NCI-H2029 treated with DMSO at 0.1 percent for 48 hours (cell line): ENCODE results near the gene COX11.
A peak's percentile ranks its signal among the peaks of the same experiment; 100 is the strongest.

ENCODE experiments used
- DNase-seq: peaks from one replicate; lab custom pipeline; 2025; lab: John Stamatoyannopoulos, UW

The COX11 gene

GRCh38 chr17:54968262-54968987 lies at the start of gene COX11, which contains the start of gene STXBP4:
COX11 (minus strand) TSS chr17:54968654; CDS start chr17:54968646, 8 bp downstream.
STXBP4 (plus strand) TSS chr17:54968765; CDS start chr17:54986220, 17,455 bp downstream.
- DNase-seq = peak; percentile 87

- DNase-seq = no peak
Measured at GRCh38 chr17:55005520-55005919, 37.1 kb upstream of the COX11 start.

GRCh38 chr17:55004484-55004883 lies 36.0 kb upstream of the COX11 start:
- no peak for DNase-seq

DNA sequence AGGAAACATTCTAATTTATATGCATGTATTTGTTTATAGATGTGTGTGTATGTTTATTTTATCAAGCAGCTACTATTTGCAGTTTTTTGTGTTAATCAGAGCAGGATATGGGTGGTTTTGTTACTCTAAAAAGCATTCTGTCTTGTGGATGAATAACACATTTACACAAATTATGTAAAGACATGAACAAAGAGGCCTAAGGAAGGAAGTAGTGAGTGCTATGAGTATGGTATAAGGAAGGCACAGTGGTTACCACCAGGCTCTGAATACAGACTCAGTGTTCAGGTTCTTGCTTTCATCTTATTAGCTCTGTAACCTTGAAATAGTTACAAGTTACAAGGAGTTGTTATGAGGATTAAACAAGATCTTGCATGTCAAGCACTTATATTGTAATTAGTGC lies 34.0 kb upstream of the COX11 start:
- DNase-seq = no peak

- DNase-seq = no peak
Measured at GRCh38 chr17:54996441-54996840, 28.0 kb upstream of the COX11 start.

- peak; percentile 33 for DNase-seq
Measured at GRCh38 chr17:54992797-54993639, 24.6 kb upstream of the COX11 start.

DNA sequence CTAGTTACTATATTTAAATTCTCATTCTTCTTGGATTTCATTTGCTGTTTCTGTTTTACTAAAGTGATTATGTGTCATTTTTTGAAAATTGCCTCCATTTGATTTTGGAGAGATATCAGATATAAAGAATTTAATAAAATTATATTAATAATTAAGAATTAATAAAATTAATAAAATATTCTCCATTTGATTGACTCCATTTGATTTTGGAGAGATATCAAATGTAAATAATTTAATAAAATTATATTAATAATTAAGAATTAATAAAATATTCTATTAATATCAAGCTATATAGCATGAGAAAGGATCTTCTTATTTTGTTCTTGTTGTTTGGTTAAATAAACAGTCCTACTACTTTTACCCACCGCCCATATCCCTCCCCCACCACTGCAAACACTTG lies 23.1 kb upstream of the COX11 start:
- no peak for DNase-seq

DNA sequence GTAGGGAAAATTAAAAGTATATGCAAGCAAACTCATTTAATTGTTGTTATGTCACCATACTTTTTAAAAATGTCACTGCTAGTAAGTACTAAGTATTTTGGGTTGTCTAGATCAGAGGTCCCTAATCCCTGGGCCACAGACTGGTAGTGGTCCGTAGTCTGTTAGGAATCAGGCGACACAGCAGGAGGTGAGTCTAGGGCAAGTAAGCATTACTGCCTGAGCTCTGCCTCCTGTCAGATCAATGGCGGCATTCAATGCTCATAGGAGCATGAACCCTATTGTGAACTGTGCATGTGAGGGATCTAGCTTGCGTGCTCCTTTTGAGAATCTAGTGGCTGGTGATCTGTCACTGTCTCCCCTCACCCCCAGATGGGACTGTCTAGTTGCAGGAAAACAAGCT lies 21.7 kb upstream of the COX11 start:
- no peak for DNase-seq

DNA sequence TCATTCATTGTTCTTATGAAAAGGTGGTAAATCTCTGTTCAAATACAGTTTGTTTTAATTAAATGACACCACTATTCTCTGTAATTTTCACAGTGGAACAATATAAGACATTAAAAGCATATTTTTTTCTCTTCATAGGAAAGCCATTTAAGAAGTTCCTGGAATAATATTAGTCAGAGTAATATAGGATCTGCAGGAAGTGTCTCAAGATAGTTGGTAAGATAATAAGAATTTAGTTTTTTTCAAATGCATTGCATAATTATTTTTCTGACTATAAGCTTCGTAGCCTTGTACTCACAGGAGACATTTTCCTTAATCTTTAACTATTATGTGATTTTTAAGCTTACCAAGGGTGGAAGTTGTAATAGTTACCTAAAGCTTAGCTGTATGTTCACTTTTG lies 17.0 kb upstream of the COX11 start:
- no peak for DNase-seq

- no peak for DNase-seq
Measured at GRCh38 chr17:54983260-54983659, 14.8 kb upstream of the COX11 start.

GRCh38 chr17:54982399-54982798 lies 13.9 kb upstream of the COX11 start:
- DNase-seq = no peak

GRCh38 chr17:54980375-54980774 lies 11.9 kb upstream of the COX11 start:
- no peak for DNase-seq

DNA sequence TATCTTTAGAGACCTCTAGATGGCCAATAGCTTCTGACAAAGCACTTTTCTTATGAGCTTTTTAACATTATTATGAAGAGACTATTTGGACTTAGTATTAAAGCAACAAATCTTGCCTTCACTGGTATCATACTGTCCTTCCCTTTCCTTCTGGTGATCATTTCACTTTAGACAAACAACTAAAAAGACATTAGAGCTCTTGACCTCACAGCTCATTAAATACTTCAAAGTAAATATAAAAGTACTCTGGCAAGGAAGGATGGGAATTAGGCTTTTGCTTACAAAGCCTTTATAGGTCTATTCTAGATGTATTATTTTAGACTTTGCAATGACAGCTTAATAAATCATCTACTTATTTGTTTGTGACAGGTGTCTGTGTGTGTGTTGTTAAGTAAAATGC lies 11.2 kb upstream of the COX11 start:
- no peak for DNase-seq

DNA sequence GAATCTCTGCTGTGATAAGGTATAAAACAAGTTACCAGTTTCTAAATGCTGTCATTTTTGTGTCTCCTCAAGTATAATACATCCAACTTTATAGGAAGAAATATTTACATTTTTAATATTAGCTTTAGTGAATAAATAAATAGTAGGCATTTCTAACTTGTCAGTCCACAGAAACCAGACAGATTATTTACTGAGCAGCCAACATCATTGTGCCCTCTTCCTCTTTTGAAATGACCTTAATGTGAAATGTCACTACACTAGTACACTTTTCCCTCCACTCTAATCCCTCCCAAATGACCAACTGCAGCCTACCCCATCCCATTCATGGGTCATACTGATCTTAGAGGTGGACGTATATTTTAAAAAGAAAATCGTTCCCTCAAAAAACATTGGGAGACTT lies 9.3 kb upstream of the COX11 start:
- no peak for DNase-seq

DNA sequence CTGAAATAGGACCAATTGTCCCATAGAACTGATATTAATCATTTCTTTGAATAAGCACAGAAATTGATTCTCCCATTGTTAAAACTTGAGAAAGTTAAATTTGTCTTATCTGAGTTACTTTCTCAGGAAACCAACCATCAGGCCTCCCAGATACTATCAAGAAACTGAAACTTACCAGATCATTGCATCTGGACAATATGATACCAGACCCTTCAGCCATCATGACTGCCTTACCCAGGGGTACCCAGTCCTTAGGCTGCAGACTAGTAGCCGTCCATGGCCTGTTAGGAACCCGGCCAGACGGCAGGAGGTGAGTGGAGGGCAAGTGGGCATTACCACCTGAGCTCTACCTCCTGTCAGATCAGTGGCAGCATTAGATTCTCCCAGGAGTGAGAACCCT lies 7.9 kb upstream of the COX11 start:
- DNase-seq = no peak

GRCh38 chr17:54974759-54975158 lies 6.3 kb upstream of the COX11 start:
- DNase-seq = no peak

DNA sequence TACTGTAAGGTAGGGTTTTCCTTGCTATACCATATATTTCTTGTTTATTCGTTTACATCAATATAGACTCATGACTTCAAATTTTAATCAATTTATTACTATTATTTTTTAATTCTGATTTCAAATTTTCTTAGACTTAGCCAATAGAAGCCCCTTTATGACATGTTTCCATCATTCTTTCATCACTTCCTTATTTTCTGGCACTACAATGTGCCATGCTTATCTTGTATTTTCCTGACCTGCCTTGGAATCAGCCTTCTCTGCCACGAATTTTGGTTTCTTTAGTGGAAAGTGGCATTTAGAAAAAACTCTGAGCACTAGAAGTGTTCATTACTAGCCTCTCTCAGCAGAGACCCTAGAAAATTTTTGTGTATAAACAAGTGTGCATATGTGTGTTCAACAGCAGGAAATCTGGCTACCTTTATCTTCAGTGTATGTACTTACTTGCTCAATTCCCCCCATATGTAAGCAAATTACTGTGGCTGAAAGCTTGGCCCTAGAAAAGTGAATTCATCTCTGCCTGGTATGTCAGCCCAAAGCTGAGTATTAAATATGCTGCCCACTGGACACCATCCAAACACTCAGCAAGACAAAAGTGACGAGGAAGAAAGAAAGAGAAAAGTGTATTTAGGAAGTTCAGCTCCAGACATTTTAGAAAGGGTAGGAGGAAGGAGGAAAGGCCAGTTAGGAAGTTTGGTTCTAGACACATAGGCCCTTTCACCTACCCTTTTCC lies 4.1 kb upstream of the COX11 start:
- no peak for DNase-seq

- no peak for DNase-seq
Measured at GRCh38 chr17:54971901-54972300, 3.4 kb upstream of the COX11 start.

DNA sequence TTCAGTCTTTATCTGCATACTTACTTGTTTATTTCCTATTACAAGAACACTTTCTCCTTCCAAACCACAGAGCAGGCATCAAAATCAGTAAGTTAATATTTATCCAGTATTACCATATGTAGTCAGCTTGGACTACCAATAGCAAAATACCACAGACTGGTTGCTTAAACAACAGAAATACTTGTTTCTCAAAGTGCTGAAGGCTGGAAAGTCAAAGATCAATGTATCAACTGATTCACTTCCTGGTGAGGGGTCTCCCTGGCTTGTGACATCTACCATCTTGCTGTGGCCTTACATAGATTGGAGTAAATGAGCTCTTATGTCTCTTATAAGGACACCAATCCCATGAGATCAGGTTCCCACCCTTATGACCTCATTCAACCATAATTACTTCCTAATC lies 2.7 kb upstream of the COX11 start:
- no peak for DNase-seq

- DNase-seq = no peak
Measured at GRCh38 chr17:54969658-54970572, 1.5 kb upstream of the COX11 start.

GRCh38 chr17:54968988-54969332 lies 506 bp upstream of the COX11 start:
- no peak for DNase-seq
